Muscle layer of duodenum (tissue), 2 donors: ENCODE data around the gene GALK2.
"Not testable (repeated sequence)": the region's sequence is repeated elsewhere in the genome, so short reads cannot be mapped to it uniquely, and the experiment has no call there.

ENCODE experiments used
- H3K27ac ChIP-seq: one replicate; pipeline ENCODE4 v1.7.0; 2013; ENCODE audit warnings: mild to moderate bottlenecking, low read length
- H3K27me3 ChIP-seq: one replicate; pipeline ENCODE4 v1.7.0; 2013; ENCODE audit warnings: low read depth, mild to moderate bottlenecking, control low read depth, low read length
- H3K36me3 ChIP-seq, 2 donors: one replicate each; pipeline ENCODE4 v1.7.0; 2013; ENCODE audit warnings: low read length in 2 of 2, control low read depth in 1 of 2, mild to moderate bottlenecking in 1 of 2; ENCODE audit not compliant: insufficient read depth in 2 of 2, control insufficient read depth in 1 of 2
- H3K4me1 ChIP-seq, 2 donors: one replicate each; pipeline ENCODE4 v1.7.0; 2013; ENCODE audit warnings: low read length in 2 of 2, mild to moderate bottlenecking in 2 of 2, control low read depth in 1 of 2, moderate library complexity in 1 of 2; ENCODE audit not compliant: insufficient read depth in 2 of 2, control insufficient read depth in 1 of 2
- H3K4me3 ChIP-seq, 2 donors: one replicate each; pipeline ENCODE4 v1.7.0; 2013; ENCODE audit warnings: low read length in 2 of 2, low read depth in 1 of 2, mild to moderate bottlenecking in 1 of 2
- H3K9me3 ChIP-seq, 2 donors: one replicate each; pipeline ENCODE4 v1.7.0; 2013; ENCODE audit warnings: low read length in 2 of 2, control low read depth in 1 of 2, mild to moderate bottlenecking in 1 of 2; ENCODE audit not compliant: control insufficient read depth in 1 of 2
- donor health status: healthy.

Gene GALK2

DNA sequence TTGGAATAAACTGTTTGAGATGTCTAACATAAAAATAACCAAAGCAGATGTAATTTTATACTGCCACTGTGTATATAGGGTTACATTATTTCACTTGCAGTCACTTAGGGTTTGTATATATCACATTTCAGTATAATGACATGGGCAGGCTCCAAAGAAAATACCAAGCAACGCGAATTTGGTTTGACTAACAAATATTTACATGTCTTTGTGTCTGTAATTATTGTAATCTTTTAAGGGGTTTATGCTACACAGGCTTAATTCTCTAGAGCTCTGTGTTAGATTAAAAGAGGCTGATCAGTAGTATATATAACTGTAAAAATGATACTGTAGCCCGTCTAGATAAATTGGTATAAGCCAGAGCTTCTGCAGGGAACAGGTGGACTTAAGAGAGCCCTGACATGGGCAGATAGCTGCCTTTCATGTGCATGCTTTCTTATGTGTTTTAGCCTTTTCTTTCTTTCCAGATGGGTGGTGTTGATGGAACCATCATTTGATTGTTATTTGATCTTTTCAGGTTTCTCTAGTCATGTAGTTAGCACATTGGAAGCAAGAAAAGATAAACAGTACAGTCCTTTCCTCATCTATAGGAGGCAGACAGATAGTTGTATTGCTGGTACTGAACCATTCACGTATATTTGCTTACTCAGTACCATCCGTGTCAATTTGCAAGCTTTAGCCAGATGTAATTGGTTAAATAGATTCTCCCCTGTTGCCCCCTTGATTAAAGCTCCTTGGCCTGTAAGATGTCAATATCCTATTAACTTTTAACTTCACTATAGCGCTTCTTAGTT, 86.1 kb downstream of the GALK2 start:
- Histone ChIP-seq H3K9me3 (no peaks in the 10 kb centered on the region), H3K4me1 (peaks cover 0 to 3% of the 10 kb centered on the region in 2 donors), H3K27ac (no peak overlapping the region), H3K4me3 (no peak overlapping the region), H3K27me3 (no peaks in the 10 kb centered on the region), H3K36me3 (no peaks in the 10 kb centered on the region)

DNA sequence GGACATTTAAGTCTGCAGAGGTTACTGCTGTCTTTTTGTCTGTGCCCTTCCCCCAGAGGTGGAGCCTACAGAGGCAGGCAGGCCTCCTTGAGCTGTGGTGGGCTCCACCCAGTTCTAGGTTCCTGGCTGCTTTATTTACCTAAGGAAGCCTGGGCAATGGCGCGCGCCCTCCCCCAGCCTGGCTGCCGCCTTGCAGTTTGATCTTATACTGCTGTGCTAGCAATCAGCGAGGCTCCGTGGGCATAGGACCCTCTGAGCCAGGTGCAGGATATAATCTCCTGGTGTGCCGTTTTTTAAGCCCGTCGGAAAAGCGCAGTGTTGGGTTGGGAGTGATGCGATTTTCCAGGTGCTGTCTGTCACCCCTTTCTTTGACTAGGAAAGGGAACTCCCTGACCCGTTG, 95.1 kb downstream of the GALK2 start:
- H3K36me3 ChIP-seq, H3K27ac ChIP-seq, H3K4me1 ChIP-seq, H3K27me3 ChIP-seq, H3K9me3 ChIP-seq: not testable (repeated sequence)
- peak overlapping the region in 1 of 2 donors; percentile 14 for H3K4me3 ChIP-seq

DNA sequence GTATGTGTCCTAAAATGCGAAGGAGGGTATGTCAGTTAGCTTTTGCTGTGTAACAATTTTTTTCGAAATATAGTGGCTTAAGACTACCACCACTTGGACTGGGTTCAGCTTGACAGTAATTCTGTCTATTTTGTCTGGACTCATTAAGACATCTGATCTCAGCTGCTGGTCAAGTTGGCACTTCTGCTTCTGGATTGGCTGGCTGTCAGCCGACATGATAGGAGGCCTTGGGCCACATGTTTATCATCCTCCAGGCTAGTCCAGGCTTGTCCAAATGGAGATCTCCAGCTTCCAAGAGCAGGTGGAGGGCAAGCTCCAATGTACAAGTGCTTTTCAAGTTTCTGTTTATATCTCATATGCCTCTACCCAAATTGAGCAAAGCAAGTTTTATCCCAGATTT, 95.9 kb downstream of the GALK2 start:
- H3K36me3 ChIP-seq = peaks cover 0 to 6% of the 10 kb centered on the region in 2 donors
- H3K4me3 ChIP-seq = no peak overlapping the region
- no peaks in the 10 kb centered on the region for H3K4me1 ChIP-seq
- no peak overlapping the region for H3K27ac ChIP-seq
- H3K9me3 ChIP-seq = peaks cover 0 to 6% of the 10 kb centered on the region in 2 donors
- no peaks in the 10 kb centered on the region for H3K27me3 ChIP-seq

DNA sequence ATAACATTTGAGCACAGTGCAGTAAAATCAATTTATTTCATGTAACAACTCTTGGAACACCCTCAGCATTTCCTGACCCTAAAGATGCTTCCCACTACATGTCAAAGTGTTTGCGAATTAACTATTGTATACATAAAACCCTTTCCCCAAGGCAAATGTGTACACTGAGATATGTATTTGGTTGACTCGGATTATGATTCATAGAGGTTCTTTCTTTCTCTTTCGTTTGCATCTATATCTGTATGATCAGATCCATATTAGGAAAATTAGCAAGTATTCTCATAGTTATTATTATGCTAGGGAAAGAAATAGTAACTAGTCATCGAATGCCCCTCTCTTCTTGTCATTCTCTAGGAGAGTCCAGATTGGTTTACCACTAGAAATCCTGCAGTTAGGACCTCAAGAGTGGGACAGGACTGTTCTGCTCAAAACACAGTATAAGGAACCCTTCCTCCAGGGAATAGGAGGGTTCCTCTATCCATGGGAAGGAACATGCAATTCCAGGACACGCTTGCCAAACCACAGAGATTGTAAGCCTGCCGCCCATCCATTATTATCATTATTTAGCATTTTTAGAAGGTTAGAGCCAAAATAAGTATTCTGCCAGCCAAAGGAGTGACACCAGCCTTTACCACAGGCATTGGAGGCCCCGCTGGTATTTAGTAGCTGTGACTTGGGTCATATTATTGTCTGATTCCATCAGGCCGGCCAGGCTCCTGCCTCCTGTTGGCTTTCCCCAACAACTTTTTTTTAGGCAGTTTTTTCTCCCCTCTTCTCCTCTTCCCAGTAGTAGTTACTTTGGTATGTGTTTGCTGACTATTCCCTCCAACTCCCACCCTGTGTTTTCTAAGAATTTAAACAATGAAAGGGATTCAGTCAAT, 100.7 kb downstream of the GALK2 start:
- Histone ChIP-seq H3K4me1 (peaks cover 0 to 5% of the 10 kb centered on the region in 2 donors), H3K27ac (no peak overlapping the region), H3K27me3 (no peaks in the 10 kb centered on the region), H3K9me3 (no peaks in the 10 kb centered on the region), H3K36me3 (peaks cover 0 to 12% of the 10 kb centered on the region in 2 donors), H3K4me3 (no peak overlapping the region)

DNA sequence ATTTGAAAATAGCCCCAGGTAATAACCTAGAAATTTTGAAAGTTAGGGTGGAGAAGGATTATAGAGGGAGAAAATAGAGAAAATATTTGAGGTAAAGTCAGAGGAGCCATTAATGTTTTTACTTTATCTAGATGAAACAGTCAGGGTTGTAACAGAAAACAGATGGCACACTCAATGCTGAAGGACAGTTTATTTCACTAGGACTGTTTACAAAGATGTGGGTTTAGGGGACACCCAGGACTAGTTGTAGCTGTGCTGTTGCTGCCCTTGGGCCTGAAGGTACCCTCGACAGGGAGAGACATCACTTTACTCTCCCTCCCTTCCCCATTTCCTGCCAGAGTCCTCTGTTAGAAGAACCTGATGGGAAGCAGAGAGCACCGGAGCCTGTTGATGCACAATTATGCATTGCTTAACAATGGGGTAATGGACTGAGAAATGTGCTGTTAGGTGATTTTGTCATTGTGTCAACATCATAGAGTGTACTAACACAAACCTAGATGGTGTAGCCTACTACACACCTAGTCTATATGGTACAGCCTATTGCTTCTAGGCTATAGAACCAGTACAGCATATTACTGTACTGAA, 103.8 kb downstream of the GALK2 start:
- Histone ChIP-seq H3K27me3 (no peaks in the 10 kb centered on the region), H3K4me3 (no peak overlapping the region), H3K4me1 (peaks cover 0 to 5% of the 10 kb centered on the region in 2 donors), H3K36me3 (peaks cover 0 to 10% of the 10 kb centered on the region in 2 donors), H3K27ac (no peak overlapping the region), H3K9me3 (no peaks in the 10 kb centered on the region)

DNA sequence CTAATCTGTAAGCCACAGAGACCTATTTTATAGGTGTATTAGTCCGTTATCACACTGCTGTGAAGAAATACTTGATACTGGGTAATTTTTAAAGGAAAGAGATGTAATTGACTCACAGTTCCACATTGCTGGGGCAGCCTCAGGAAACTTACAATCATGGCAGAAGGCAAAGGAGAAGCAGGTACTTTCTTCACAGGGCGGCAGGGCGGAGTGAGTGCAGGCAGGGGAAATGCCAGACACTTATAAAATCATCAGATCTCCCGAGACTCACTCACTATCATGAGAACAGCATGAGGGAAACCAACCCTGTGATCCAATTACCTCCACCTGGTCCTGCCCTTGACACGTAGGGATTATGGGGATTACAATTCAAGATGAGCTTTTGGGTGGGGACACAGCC, 108.7 kb downstream of the GALK2 start:
- no peaks in the 10 kb centered on the region for H3K9me3 ChIP-seq

DNA sequence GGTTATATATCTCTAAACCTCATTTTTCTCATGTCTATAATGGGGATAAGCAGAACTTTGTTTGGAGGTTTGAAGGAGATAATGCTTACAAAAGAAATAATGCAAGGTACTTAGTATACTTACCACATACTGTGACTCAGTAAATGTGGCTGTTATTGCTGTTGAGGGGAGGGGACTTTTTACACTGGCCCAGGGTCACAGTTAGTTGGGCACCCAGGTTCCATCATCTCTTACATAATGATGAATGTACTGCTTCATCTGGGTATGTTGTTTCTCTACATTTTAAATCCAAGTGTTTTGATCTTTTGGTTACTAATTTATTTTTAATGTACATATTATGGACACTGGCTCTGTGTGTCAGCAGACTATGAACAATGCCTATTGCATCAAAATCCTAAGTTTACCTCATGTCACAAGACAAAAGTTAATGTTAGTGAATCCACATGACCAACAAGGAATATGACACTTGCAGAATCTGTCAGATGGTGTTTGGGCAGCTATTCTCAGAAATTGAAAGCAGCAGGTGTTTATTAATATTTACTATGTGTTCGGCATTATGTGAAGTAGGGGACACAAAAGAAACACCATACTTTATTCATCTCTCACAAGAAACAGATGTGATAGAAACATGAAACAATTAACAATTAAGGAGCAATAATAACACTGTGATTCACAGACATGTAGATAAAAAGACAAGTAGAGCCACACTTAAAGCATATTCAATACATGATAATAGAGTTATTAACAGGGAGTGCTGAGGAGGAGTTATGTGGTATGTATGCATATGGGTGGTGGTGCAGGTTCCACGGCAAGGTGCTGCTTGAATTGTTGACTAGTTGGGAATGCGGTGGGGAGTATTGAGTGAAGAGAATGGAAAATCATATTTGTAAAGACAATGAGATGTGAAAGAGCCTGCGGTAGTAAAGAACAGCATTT, 109.7 kb downstream of the GALK2 start:
- no peak overlapping the region for H3K27ac ChIP-seq
- H3K9me3 ChIP-seq = no peaks in the 10 kb centered on the region
- no peak overlapping the region for H3K4me3 ChIP-seq
- peaks cover 12 to 17% of the 10 kb centered on the region in 2 donors for H3K36me3 ChIP-seq
- no peaks in the 10 kb centered on the region for H3K4me1 ChIP-seq
- no peaks in the 10 kb centered on the region for H3K27me3 ChIP-seq

More for the DNA sequence above, 108.7 kb downstream of the GALK2 start:
- peaks cover 0 to 3% of the 10 kb centered on the region in 2 donors for H3K4me1 ChIP-seq
- no peak overlapping the region for H3K27ac ChIP-seq
- no peaks in the 10 kb centered on the region for H3K27me3 ChIP-seq
- no peak overlapping the region for H3K4me3 ChIP-seq
- H3K36me3 ChIP-seq = peaks cover 6 to 8% of the 10 kb centered on the region in 2 donors

DNA sequence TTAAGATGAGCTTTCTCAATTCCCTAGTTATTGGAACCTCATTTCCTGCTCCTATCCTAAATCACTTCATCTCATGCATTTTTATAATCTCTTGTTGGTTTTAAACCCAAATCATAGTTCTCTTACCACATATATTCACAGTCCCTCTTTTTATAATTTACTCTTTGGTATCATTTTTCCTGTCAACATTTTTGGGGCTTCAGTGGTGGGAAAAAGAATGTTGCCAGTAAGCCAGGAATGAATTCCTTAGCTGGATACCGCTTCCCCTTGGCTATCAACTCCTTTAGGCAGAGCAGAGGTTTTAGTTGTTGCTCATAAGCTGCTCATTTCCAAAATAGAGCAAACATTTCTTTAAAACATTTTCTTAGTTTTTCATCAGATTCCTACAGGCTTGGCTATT, 112.3 kb downstream of the GALK2 start:
- H3K4me1 ChIP-seq = no peaks in the 10 kb centered on the region
- H3K36me3 ChIP-seq = peaks cover 17 to 23% of the 10 kb centered on the region in 2 donors
- no peaks in the 10 kb centered on the region for H3K9me3 ChIP-seq
- H3K27me3 ChIP-seq = no peaks in the 10 kb centered on the region
- H3K27ac ChIP-seq = no peak overlapping the region
- H3K4me3 ChIP-seq = no peak overlapping the region

DNA sequence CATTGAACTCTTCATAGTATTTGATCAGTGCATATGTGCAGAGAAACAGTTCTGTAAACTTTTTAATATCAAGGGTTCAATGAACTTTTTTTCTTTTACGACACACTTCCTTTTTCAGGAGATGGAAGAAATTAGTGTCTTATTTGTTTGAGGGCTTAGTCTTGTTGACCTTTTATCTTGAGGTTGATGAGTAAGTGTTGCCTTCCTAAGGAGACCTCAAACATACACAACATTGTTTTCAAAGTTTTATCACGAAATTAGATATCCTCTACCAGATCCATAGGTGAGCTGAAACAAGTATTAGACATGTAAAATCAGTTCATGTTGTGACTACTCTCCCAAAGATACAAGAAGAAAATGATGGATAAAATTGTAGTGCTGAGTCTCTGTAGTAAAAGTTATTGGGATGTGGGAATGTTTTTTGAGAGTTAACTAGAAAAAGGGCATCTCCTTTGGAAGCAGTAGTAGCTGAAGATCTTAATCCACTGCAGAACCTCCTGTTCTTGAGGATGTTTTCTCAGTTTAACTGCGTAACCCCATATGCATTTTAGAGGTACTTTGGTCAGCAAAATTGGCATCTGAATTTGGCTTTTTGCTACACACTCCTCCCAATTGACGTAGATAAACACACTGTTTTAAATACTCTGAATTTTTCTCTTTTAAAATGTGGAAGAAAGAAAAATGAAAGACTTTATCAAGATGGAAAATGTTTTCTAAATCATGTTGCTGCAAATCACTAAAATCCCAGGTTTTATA, 116.8 kb downstream of the GALK2 start:
- H3K9me3 ChIP-seq = no peaks in the 10 kb centered on the region
- peaks cover 17 to 23% of the 10 kb centered on the region in 2 donors for H3K36me3 ChIP-seq
- H3K4me3 ChIP-seq = no peak overlapping the region
- H3K27me3 ChIP-seq = no peaks in the 10 kb centered on the region
- H3K27ac ChIP-seq = no peak overlapping the region
- H3K4me1 ChIP-seq = peaks cover 0 to 3% of the 10 kb centered on the region in 2 donors

DNA sequence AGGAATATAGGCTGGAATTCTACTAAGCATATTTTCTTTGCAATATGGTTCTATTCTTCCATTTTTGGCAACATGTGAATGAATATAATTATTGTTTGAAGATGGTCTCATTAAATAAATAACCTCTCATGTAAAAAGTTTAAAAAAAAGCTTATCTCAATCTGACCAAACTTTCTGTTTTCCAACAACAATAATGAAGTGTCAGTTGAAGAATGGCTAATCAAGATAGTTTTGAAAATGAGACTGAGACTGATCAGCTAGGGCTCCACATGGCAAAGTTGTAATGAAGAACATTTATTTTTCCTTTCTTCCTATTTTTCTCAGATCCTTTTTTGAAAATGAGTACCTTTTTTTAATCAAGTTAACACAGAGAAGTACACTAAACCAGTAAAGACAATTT, 117.4 kb downstream of the GALK2 start:
- Histone ChIP-seq H3K27me3 (no peaks in the 10 kb centered on the region), H3K27ac (no peak overlapping the region), H3K4me1 (peaks cover 0 to 3% of the 10 kb centered on the region in 2 donors), H3K4me3 (no peak overlapping the region), H3K36me3 (peaks cover 20 to 28% of the 10 kb centered on the region in 2 donors), H3K9me3 (no peaks in the 10 kb centered on the region)
